ENCODE measurements around the gene RPS27L.
"Not testable (repeated sequence)": the region's sequence is repeated elsewhere in the genome, so short reads cannot be mapped to it uniquely, and the experiment has no call there.

The RPS27L gene

DNA sequence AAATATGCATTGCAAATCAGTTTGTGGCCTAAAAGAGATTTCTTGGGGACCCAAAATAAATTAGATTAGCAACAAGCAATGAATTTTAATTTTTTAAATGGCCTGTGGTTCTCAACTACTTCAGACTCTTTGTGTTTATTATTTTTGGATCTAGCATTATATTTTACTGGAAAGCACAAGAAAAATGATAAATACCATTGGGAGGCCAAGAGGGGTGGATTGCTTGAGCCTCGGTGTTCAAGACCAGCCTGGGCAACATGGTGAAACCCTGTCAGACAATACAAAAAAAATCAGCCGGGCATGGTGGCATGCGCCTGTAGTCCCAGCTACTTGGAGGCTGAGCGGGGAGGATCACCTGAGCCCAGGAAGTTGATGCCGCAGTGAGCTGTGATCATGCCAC lies 22.0 kb downstream of the RPS27L start:
- DNase-seq = no peak

DNA sequence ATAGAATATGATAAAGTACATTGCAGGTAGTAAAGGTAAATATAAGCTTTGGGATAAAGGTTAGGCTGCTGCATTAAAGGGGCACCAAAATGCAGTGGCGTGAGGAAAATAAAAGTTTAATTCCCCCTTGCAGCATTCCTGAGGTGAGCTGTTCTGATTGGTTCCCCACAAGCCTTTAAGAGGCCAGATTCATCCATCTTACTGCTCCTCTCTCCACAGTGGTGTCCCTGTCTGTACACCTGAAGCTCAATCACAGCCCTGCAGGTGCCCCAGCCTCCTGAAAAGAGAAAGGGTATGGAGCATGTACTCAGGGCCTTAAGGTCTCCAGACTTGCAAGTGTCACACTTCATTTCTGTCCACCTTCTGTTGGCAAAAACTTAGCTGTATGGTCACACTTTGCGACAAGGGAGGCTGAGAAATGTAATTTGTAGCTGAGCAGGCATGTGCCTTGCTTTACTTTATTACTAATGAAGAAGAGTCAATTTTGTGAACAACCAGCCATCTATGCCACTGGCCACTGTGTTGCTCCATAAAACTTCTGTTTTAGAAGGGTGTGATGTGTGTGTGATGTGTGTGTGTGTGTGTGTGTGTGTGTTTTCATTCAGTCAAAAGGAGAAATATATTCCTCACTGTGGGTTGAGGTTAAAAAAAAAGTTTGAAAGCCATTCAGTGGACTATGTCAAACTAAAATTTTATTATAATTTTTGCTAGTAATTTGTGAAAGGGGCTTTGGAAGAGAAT lies 22.9 kb downstream of the RPS27L start:
- no peak for DNase-seq

DNA sequence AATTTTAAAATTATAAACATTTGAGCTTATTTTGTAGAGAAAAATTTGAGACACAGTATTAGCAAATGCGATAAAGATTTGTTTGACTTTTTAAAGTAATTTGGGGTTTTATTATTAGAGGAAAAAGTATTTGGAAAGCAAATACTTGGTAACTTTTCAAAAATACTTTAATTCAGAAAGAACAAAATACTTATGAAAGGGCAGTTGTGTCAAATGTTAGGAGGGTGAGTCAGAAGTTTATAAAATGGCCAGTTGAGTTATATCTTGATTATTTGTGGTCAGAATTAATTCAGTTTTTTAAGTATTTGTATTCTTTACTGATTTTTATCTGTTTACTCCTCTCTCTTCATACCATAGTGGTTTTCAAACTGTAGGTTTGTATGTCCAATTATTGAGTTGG lies 23.5 kb downstream of the RPS27L start:
- DNase-seq = no peak

DNA sequence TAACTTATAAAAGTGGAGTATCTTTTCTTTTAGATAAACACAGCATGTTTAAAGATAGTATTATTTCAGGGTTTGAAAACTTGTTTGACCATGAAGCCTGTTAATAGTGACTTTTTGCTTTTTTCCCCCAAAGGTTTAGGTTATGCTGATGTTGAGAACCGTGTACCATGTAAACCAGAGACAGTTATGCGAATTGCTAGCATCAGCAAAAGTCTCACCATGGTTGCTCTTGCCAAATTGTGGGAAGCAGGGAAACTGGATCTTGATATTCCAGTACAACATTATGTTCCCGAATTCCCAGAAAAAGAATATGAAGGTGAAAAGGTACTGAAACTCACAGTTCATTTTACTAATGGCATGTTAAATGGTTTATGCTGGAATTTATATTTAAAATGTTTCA lies 30.6 kb downstream of the RPS27L start:
- no peak for DNase-seq

GRCh38 chr15:63124506-63124905 lies 32.8 kb downstream of the RPS27L start:
- DNase-seq = no peak

DNA sequence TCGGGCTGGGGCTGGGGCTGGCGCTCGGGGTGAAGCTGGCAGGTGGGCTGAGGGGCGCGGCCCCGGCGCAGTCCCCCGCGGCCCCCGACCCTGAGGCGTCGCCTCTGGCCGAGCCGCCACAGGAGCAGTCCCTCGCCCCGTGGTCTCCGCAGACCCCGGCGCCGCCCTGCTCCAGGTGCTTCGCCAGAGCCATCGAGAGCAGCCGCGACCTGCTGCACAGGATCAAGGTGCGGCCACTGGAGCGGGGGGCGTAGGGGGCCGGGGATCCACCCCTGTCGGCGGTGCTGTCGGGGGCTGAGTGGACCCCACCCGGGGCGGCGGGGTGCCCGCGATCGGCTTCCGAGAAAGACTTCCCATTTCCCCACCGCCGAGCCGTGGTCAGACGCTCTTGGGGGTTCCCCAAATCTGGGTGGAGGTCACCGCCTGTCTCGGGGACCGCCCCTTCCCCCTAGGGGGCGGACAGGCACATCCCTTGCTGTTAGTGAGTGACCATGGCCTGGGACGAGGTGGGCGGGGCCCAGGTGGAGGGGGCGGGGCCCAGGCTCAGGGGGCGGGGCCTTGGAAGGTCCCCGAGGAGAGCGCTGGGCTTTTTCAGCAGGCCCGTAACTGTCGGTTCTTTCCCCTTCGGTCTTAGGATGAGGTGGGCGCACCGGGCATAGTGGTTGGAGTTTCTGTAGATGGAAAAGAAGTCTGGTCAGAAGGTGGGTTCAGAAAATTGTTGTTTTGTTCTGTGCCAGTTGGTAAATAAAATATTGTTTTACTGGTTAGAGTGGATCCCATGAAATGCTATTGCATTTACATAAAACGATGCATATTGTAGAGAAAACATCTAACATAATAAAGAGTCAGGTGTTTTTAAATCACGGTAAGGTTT lies 35.0 kb downstream of the RPS27L start:
- DNase-seq = peak; percentile 73

DNA sequence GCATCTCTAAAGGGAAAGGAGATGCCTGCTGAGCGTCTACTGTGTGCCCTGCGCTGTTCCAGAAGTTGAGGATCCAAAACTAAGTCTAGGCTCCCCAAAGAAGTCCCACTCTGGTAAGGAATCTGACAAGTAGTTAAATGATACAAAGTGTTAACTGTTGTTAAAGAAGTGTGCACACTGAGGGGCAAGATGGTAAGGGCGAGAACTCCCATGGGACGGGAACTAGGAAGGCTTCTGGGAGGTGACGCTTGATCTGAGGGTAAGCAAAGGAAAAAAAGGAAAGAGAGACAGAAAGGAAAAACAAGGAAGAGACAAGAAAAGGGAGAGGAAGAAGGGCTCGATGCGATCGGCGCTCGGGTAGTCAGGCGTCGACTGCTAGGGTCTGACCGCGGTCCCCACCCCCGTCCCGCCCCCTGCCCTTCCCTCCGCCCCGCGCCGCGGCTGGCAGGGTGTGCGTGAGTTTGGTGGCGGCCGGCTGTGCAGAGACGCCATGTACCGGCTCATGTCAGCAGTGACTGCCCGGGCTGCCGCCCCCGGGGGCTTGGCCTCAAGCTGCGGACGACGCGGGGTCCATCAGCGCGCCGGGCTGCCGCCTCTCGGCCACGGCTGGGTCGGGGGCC lies 35.8 kb downstream of the RPS27L start, which contains the start of gene LACTB:
LACTB (plus strand) TSS at position 480 of the 620 bp plus-strand sequence; CDS start at position 491, 11 bp downstream.
- DNase-seq = peak; percentile 71

DNA sequence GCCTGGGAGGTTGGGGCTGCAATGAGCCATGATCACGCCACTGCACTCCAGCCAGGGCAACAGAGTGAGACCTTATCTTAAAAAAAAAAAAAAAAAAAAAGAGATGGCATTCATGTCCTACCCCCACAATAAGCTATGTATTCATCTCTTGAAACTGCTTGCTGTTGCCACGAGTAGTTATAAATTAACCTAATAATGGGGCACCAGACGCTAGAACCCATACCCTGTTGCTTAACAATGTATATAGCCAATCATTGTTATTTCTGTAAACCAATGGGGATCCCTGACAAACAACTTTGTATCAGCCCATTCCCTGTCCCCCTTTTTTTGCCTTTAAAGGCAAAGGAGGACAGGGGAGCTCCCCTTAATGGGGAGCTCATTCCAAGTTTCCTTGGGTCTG lies 38.4 kb downstream of the RPS27L start:
- no peak for DNase-seq

DNA sequence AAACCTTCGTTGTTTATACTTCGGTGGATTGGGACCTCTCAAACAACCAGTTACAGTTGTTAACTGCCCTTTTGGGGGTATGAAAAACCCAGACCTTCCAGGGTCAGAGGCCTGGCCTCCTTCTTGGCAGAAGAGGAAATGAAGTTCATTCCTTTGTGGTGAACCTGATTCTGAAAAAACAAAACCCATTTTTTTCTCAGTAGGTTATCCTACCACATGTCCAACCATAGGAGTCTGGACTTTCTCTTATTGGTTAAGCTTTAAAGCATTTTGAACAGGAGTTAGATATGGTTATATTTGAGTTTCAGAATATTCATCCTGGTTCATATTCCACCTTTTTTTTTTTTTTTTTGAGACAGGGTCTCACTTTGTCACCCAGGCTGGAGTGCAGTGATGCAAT lies 42.8 kb downstream of the RPS27L start:
- DNase-seq = no peak

GRCh38 chr15:63112871-63113270 lies 44.4 kb downstream of the RPS27L start:
- DNase-seq = no peak

GRCh38 chr15:63111481-63111880 lies 45.8 kb downstream of the RPS27L start:
- no peak for DNase-seq

- no peak for DNase-seq
Measured at GRCh38 chr15:63110428-63111026, 46.8 kb downstream of the RPS27L start.

GRCh38 chr15:63109920-63110319 lies 47.4 kb downstream of the RPS27L start:
- no peak for DNase-seq

GRCh38 chr15:63109498-63109897 lies 47.8 kb downstream of the RPS27L start:
- no peak for DNase-seq

GRCh38 chr15:63107895-63108546 lies 49.3 kb downstream of the RPS27L start:
- no peak for DNase-seq

DNA sequence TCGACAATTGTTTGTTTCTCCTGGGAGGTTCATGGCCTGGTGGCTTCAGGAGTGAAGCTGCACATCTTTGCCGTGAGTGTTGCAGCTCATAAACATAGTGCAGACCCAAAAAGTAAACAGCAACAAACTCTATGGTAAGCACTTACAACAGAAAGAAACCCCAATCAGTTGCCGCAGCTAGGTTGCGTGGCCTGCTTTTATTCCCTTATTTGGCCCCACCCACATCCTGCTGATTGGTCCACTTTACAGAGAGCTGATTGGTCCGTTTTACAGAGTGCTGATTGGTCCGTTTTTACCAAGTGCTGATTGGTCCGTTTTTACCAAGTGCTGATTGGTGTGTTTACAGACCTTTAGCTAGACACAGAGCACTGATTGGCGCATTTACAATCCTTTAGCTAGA lies 51.9 kb downstream of the RPS27L start:
- not testable (repeated sequence) for DNase-seq

DNA sequence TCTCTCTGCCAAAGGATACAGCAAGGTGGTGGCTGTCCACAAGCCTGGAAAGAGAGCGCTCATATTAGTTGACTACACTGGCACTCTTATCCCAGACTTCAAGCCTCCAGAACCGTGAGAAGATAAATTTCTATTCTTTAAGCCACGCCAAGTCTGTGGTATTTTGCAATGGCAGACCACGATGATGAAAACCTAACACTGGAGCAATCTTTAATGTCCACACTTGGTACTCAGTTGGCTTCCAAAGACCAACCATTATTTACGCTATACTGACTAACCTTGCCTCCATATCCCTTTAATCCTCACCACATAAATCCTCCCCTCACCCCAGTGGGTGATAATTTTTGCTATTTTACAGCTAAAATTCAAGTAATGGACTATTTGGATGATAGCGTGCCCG lies 52.5 kb downstream of the RPS27L start:
- DNase-seq = no peak

DNA sequence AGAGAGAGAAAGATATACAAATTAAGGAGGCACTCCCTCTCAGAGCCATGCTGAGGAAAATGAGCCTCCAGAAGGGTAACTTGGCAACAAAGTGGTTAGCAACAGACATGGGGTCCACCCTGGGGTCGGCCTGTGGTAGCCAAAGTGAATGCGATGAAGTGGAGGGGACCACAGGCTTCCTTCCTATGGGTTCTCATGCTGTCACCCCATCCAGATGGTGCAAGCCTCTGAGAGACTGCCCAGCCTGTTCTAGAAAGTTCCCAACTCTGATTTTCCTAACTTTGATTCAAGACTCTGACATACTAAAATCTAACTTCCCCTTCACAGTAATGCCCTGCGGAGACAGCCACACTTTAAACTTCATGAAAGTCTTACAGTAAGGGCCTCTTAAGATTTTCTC lies 53.9 kb downstream of the RPS27L start:
- DNase-seq = no peak

DNA sequence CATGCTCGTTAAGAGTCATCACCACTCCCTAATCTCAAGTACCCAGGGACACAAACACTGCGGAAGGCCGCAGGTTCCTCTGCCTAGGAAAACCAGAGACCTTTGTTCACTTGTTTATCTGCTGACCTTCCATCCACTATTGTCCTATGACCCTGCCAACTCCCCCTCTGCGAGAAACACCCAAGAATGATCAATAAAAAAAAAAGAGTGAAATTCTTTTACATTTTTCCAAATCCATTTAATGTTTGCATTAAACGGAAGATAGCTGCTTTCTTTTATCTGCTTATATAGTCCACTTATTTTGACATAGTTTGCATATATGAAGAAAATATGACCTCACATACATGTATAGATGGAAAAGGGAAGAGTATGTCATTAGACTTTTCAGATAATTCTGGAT lies 57.7 kb downstream of the RPS27L start:
- not testable (repeated sequence) for DNase-seq

DNA sequence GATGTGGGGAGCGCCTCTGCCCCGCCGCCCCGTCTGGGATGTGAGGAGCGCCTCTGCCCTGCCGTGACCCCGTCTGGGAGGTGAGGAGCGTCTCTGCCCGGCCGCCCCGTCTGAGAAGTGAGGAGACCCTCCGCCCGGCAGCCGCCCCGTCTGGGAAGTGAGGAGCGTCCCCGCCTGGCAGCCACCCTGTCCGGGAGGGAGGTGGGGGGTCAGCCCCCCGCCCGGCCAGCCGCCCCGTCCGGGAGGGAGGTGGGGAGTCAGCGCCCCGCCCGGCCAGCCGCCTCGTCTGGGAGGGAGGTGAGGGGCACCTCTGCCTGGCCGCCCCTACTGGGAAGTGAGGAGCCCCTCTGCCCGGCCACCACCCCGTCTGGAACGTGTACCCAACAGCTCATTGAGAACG lies 58.4 kb downstream of the RPS27L start:
- not testable (repeated sequence) for DNase-seq

All from effector CD8-positive, alpha-beta T cell (primary cell).